ENCODE measurements around the gene DNAH1.

DNA sequence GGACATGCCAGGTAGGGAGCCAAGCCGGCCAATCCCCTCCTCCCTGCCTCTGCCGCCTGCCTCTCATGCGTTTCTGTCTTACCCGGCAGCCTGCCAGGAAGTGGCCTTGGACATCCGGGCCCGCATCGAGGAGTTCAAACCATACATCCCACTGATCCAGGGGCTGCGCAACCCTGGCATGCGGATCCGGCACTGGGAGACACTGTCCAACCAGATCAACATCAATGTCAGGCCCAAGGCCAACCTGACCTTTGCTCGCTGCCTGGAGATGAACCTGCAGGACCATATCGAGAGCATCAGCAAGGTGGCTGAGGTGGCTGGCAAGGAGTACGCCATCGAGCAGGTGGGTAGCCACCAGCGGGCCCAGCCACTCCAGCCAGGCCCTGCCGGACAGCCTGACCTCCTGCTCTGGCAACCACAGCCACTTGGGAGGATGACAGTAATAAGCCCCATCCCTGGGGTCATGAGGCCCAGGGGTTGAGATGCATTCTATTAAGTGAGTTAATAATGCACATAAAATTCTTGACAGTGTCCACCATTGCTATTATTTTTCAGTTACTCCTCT lies 37.3 kb downstream of the DNAH1 start:
- TF ChIP-seq, protein P1, sequence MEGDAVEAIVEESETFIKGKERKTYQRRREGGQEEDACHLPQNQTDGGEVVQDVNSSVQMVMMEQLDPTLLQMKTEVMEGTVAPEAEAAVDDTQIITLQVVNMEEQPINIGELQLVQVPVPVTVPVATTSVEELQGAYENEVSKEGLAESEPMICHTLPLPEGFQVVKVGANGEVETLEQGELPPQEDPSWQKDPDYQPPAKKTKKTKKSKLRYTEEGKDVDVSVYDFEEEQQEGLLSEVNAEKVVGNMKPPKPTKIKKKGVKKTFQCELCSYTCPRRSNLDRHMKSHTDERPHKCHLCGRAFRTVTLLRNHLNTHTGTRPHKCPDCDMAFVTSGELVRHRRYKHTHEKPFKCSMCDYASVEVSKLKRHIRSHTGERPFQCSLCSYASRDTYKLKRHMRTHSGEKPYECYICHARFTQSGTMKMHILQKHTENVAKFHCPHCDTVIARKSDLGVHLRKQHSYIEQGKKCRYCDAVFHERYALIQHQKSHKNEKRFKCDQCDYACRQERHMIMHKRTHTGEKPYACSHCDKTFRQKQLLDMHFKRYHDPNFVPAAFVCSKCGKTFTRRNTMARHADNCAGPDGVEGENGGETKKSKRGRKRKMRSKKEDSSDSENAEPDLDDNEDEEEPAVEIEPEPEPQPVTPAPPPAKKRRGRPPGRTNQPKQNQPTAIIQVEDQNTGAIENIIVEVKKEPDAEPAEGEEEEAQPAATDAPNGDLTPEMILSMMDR (IDR thresholded peaks at IDR 0.05), result no peak
- no peak for TF ChIP-seq POLR2A (IDR thresholded peaks at IDR 0.05)
- TF ChIP-seq EP300 (IDR thresholded peaks at IDR 0.05), result no peak
